IMR-90 (cell line): ENCODE data around the gene TSPAN4. TPM values are rescaled to one million over a fixed set of nuclear protein-coding genes. Genes with fewer than 3 reads are reported as not detected.

Source experiments
- ATAC-seq: fragments of 200-7000 bp; cut with Tn5 transposase; 2 replicates; pipeline ENCODE4 v1.9.1; 2020; ENCODE audit warnings: low read depth, mild to moderate bottlenecking, moderate library complexity
- Bru-seq: library from RNA; stranded (reverse); fragments of 400-500 nt; gene quantifications from one replicate; lab custom pipeline; 2021; lab: Mats Ljungman, UMichigan
- BruChase-seq, 2 experiments: library from RNA; stranded (reverse); fragments of 400-500 nt; gene quantifications; one replicate each; lab custom pipeline; 2021; lab: Mats Ljungman, UMichigan
- BruUV-seq: library from RNA; stranded (reverse); fragments of 400-500 nt; replicated peaks from 2 replicates; lab custom pipeline; 2021; lab: Mats Ljungman, UMichigan
- CTCF ChIA-PET: fragments of 300-600 bp; formaldehyde crosslinking; extraction: SDS; loops from one replicate; lab custom pipeline; 2021; ENCODE audit warnings: antibody characterized with exemption; lab: Yijun Ruan, JAX
- POLR2A ChIA-PET: fragments of 300-600 bp; sonication (Branson Sonifier 250); formaldehyde crosslinking; loops from one replicate; lab custom pipeline; 2022; ENCODE audit warnings: antibody characterized with exemption; ENCODE audit not compliant: unreplicated experiment; lab: Charles Lee
- DNase-seq: peaks from one replicate; pipeline ENCODE4 v3.0.0; 2013
- H2AFZ ChIP-seq: replicated peaks from 2 replicates; pipeline ENCODE3; 2013; ENCODE audit warnings: low read length, mild to moderate bottlenecking; ENCODE audit not compliant: poor library complexity
- H2AK5ac ChIP-seq: 2 replicates; pipeline ENCODE4 v1.6.1; 2013; ENCODE audit warnings: low read depth, low read length, inconsistent platforms
- H2AK9ac ChIP-seq: replicated peaks from 2 replicates; pipeline ENCODE3; 2013; ENCODE audit warnings: mild to moderate bottlenecking, low read depth, low read length, moderate library complexity; ENCODE audit not compliant: poor library complexity
- H2BK120ac ChIP-seq: 2 replicates; pipeline ENCODE4 v1.6.1; 2013; ENCODE audit warnings: low read depth, low read length, inconsistent platforms
- H2BK15ac ChIP-seq: 3 replicates; pipeline ENCODE4 v1.6.1; 2013; ENCODE audit warnings: low read depth, low read length, inconsistent platforms
- H2BK20ac ChIP-seq: 2 replicates; pipeline ENCODE4 v1.6.1; 2013; ENCODE audit warnings: low read depth, mild to moderate bottlenecking, inconsistent platforms, low read length, moderate library complexity
- H2BK5ac ChIP-seq: 2 replicates; pipeline ENCODE4 v1.6.1; 2013; ENCODE audit warnings: mild to moderate bottlenecking, low read depth, low read length, inconsistent platforms; ENCODE audit not compliant: poor library complexity, severe bottlenecking
- H3K14ac ChIP-seq: replicated peaks from 2 replicates; pipeline ENCODE4 v1.6.1; 2013; ENCODE audit warnings: low read depth, low read length, inconsistent platforms
- H3K18ac ChIP-seq: 2 replicates; pipeline ENCODE4 v1.6.1; 2013; ENCODE audit warnings: low read depth, low read length, control low read depth
- H3K23ac ChIP-seq: 2 replicates; pipeline ENCODE4 v1.6.1; 2013; ENCODE audit warnings: low read depth, low read length, inconsistent platforms
- H3K27ac ChIP-seq: 2 replicates; pipeline ENCODE4 v1.5.1; 2013; ENCODE audit warnings: mild to moderate bottlenecking, control low read depth, low read length; ENCODE audit not compliant: insufficient read depth
- H3K27me3 ChIP-seq: 2 replicates; pipeline ENCODE4 v1.6.1; 2013; ENCODE audit warnings: low read length; ENCODE audit not compliant: control insufficient read depth, insufficient read depth
- H3K36me3 ChIP-seq: 2 replicates; pipeline ENCODE4 v1.6.1; 2013; ENCODE audit warnings: low read length, mixed read lengths; ENCODE audit not compliant: control insufficient read depth, insufficient read depth
- H3K4ac ChIP-seq: 2 replicates; pipeline ENCODE4 v1.6.1; 2013; ENCODE audit warnings: low read depth, low read length, inconsistent platforms
- H3K4me1 ChIP-seq: 2 replicates; pipeline ENCODE4 v1.6.1; 2013; ENCODE audit warnings: low read length, mixed read lengths; ENCODE audit not compliant: control insufficient read depth, insufficient read depth
- H3K4me2 ChIP-seq: 2 replicates; pipeline ENCODE4 v1.6.1; 2013; ENCODE audit warnings: low read depth, mild to moderate bottlenecking, control low read depth, low read length, moderate library complexity
- H3K4me3 ChIP-seq: 2 replicates; pipeline ENCODE4 v1.5.1; 2013; ENCODE audit warnings: low read depth, mild to moderate bottlenecking, control low read depth, low read length, moderate library complexity; ENCODE audit not compliant: insufficient read depth
- H3K56ac ChIP-seq: 2 replicates; pipeline ENCODE4 v1.6.1; 2013; ENCODE audit warnings: low read length, inconsistent platforms; ENCODE audit not compliant: insufficient read depth; ENCODE audit errors: extremely low read depth
- H3K79me1 ChIP-seq, 2 experiments: 2 replicates each; pipeline ENCODE4 v1.6.1; 2013; ENCODE audit warnings: low read length in 2 of 2, inconsistent platforms in 1 of 2, low read depth in 1 of 2
- H3K9ac ChIP-seq: 2 replicates; pipeline ENCODE4 v1.6.1; 2013; ENCODE audit warnings: low read depth, low read length, control low read depth
- H3K9me1 ChIP-seq: 2 replicates; pipeline ENCODE4 v1.6.1; 2013; ENCODE audit warnings: low read length, inconsistent platforms; ENCODE audit not compliant: insufficient read depth
- H3K9me3 ChIP-seq: 2 replicates; pipeline ENCODE4 v1.6.1; 2013; ENCODE audit warnings: low read length; ENCODE audit not compliant: control insufficient read depth, insufficient read depth
- H4K20me1 ChIP-seq: 2 replicates; pipeline ENCODE4 v1.6.1; 2013; ENCODE audit warnings: low read length, inconsistent platforms; ENCODE audit not compliant: insufficient read depth
- H4K5ac ChIP-seq: 2 replicates; pipeline ENCODE4 v1.6.1; 2013; ENCODE audit warnings: mild to moderate bottlenecking, low read depth, low read length, control low read depth
- H4K8ac ChIP-seq, 2 experiments: 2 replicates each; pipeline ENCODE4 v1.6.1; 2013; ENCODE audit warnings: low read depth in 2 of 2, low read length in 2 of 2, control low read depth in 1 of 2, inconsistent platforms in 1 of 2
- H4K91ac ChIP-seq: 2 replicates; pipeline ENCODE4 v1.6.1; 2013; ENCODE audit warnings: low read depth, low read length, inconsistent platforms; ENCODE audit not compliant: insufficient read depth
- CHD1 ChIP-seq: IDR thresholded peaks from 2 replicates; pipeline ENCODE4 v1.6.1; 2012; ENCODE audit warnings: low read depth, low read length, improper control_type of control experiment
- CTCF ChIP-seq: conservative IDR thresholded peaks from 2 replicates; pipeline ENCODE4 v1.5.1; 2012; ENCODE audit warnings: mild to moderate bottlenecking, low read depth, low read length, improper control_type of control experiment
- FOS ChIP-seq: fragments of 150-350 bp; IDR thresholded peaks from 2 replicates; pipeline ENCODE4 v1.6.1; 2016; ENCODE audit warnings: low read depth, low read length
- MAFK ChIP-seq: IDR thresholded peaks from 2 replicates; pipeline ENCODE4 v1.6.1; 2012; ENCODE audit warnings: low read depth, low read length, improper control_type of control experiment
- MXI1 ChIP-seq: IDR thresholded peaks from 2 replicates; pipeline ENCODE4 v1.6.1; 2012; ENCODE audit warnings: low read depth, mild to moderate bottlenecking, low read length, moderate library complexity, borderline replicate concordance
- POLR2A ChIP-seq: IDR thresholded peaks from 2 replicates; pipeline ENCODE4 v1.6.1; 2012; ENCODE audit warnings: mild to moderate bottlenecking, low read depth, low read length
- RAD21 ChIP-seq: IDR thresholded peaks from 2 replicates; pipeline ENCODE4 v1.6.1; 2012; ENCODE audit warnings: low read length, improper control_type of control experiment
- RFX5 ChIP-seq: IDR thresholded peaks from 2 replicates; pipeline ENCODE4 v1.8.0; 2012; ENCODE audit warnings: low read depth, mild to moderate bottlenecking, low read length, moderate library complexity
- WGBS, 2 experiments: methylation state at CpG; one replicate each; pipeline versions ENCODE4 v1.1.5 to v1.1.7; 2013; ENCODE audit warnings: missing lambda C conversion rate in 2 of 2; ENCODE audit not compliant: insufficient read length in 1 of 2; ENCODE audit errors: extremely low coverage in 2 of 2; 5-methylcytosine and 5-hydroxymethylcytosine counted together
- dilution Hi-C: fragments of 300-500 bp; cut with HindIII; formaldehyde crosslinking; loops from one replicate; pipeline ENCODE4 v1.14.3; 2018; ENCODE audit warnings: low sequenced_read_pairs; ENCODE audit not compliant: unreplicated experiment
- in situ Hi-C: fragments of 300-500 bp; cut with MboI; formaldehyde crosslinking; loops from 3 replicates; pipeline ENCODE4 v1.14.3; 2019; ENCODE audit warnings: low sequenced_read_pairs, inconsistent platforms, mixed read lengths
- intact Hi-C: fragments of 100-400 bp; cut with micrococcal nuclease; formaldehyde crosslinking; loops from 2 replicates; pipeline ENCODE4 v1.10.0; 2022
- long read RNA-seq: library from polyadenylated mRNA; unstranded; transcript quantifications from one replicate; pipeline ENCODE4 v2.0.0, GENCODE V29; 2021; ENCODE audit not compliant: unreplicated experiment
- polyA plus RNA-seq, 3 experiments: library from polyadenylated mRNA; depleted of rRNA; stranded (reverse); fragments of >200 nt; gene quantifications; 2 replicates each; pipeline ENCODE4 v1.2.3, GENCODE V29; 2012; ENCODE audit warnings: low replicate concordance in 1 of 3
- total RNA-seq: library from RNA; depleted of rRNA; stranded (reverse); fragments of >200 nt; gene quantifications from 2 replicates; pipeline ENCODE4 v1.2.3, GENCODE V29; 2012; rRNA removed
- TF ChIP-seq, protein P1 (sequence below): fragments of 150-350 bp; IDR thresholded peaks from 2 replicates; pipeline ENCODE4 v1.6.1; 2017; ENCODE audit warnings: mild to moderate bottlenecking, antibody characterized with exemption, low read length, low read depth
- TF ChIP-seq, protein P2 (sequence below): fragments of 150-350 bp; IDR thresholded peaks from 2 replicates; pipeline ENCODE4 v1.6.1; 2016; ENCODE audit warnings: low read depth, mild to moderate bottlenecking, low read length, moderate library complexity, borderline replicate concordance

The TSPAN4 gene, protein sequence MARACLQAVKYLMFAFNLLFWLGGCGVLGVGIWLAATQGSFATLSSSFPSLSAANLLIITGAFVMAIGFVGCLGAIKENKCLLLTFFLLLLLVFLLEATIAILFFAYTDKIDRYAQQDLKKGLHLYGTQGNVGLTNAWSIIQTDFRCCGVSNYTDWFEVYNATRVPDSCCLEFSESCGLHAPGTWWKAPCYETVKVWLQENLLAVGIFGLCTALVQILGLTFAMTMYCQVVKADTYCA
- total RNA-seq (143 and 161 TPM in 2 replicates), polyA plus RNA-seq (2012; rRNA removed) (293 and 327 TPM in 2 replicates), Bru-seq, nascent RNA (percentile 72 among the genes with signal in this experiment), BruChase-seq, experiment 1, labeled RNA remaining after a 6-hour chase (percentile 81 among the genes with signal in this experiment), BruChase-seq, experiment 2, labeled RNA remaining after a 2-hour chase (percentile 88 among the genes with signal in this experiment)
- polyA plus RNA-seq (2012; cell fraction: cytosol; rRNA removed): 286 and 483 TPM in 2 replicates
- 295 and 963 TPM in 2 replicates for polyA plus RNA-seq (2012; cell fraction: nucleus; rRNA removed; ENCODE audit: low replicate concordance)
- long read RNA-seq, transcript TSPAN4-205 (9 exons, 1,426 nt): minor isoform, 29 of 396 reads
- long read RNA-seq, transcript TSPAN4-206 (9 exons, 1,430 nt): minor isoform, 15 of 396 reads
- long read RNA-seq, transcript TSPAN4-203 (9 exons, 1,423 nt): major isoform, 124 of 396 reads
- long read RNA-seq, transcript TSPAN4-207 (8 exons, 1,025 nt): minor isoform, 14 of 396 reads
- long read RNA-seq, partial matches to known transcripts: 71 of 396 reads
- long read RNA-seq, other reads (novel, unspliced or antisense): 125 of 396 reads

DNA sequence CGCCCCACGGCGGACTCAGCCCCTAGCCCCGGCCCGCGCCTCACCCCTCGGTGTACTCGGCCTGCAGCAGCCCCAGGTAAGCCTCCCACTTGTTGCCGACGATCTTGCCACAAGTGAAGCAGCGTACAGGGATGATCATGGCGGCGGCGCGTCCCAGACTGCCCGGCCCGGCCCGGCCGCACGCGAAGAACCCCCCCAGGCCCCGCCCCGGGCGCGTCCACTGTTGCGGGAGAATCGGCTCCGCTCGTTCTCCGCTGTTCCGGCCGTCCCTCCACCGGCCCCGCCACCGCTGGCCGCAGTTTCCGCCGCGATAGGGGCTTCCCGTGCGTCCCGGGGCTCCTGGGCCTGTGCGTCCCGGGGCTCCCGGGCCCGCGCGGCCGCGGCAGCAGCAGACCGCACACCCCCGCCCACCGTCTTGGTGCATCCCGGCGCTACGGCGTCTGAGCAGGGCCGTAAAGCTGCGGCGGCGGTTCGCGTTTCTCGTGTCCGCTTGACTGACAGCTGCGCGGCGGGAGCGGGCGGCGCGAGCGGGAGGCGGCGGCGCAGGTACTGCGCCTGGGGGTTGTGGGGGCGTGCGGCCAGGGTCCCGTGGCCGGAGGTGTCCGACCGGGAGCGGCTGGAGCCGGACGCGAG is at the start of gene TSPAN4, which contains the start of gene POLR2L:
Gene TSPAN4, plus strand, starts transcription at position 483 of the 633 bp plus-strand sequence. CDS start 7,453 bp downstream, outside the sequence.
Gene POLR2L, minus strand, starts transcription at position 160 of the 633 bp plus-strand sequence. Its CDS starts 21 bp downstream, at position 139.
- DNase-seq (peak; percentile 84), ATAC-seq (peak; percentile 34)
- Histone ChIP-seq H3K4me1 (peaks cover 35% of the 10 kb centered on the region), H3K9me3 (no peaks in the 10 kb centered on the region), H4K91ac (peak within 1 kb of the TSS; percentile 96), H3K79me1 (peaks cover 23 to 70% of the 10 kb centered on the region in 2 experiments; a peak in 3 of 4 replicates), H2BK120ac (peak within 1 kb of the TSS; percentile 95), H3K27me3 (no peaks in the 10 kb centered on the region), H4K5ac (peak within 1 kb of the TSS; percentile 85), H2BK20ac (peak within 1 kb of the TSS; percentile 60; the same call in 1 of the 2 replicates), H3K18ac (peak within 1 kb of the TSS; percentile 88), H3K36me3 (peaks cover 38% of the 10 kb centered on the region), H2AFZ (peak within 1 kb of the TSS; percentile 91), H4K20me1 (peaks cover 52% of the 10 kb centered on the region), H3K56ac (peak within 1 kb of the TSS; percentile 92), H2AK9ac (peak within 1 kb of the TSS; percentile 99), H4K8ac (peak within 1 kb of the TSS; percentile 77 to 91), H3K14ac (peak within 1 kb of the TSS; percentile 80), H2AK5ac (peak within 1 kb of the TSS; percentile 97), H3K4ac (peak within 1 kb of the TSS; percentile 96), H2BK5ac (peak within 1 kb of the TSS; percentile 100), H3K23ac (peak within 1 kb of the TSS; percentile 80), H3K4me2 (peak within 1 kb of the TSS; percentile 87), H3K4me3 (peak within 1 kb of the TSS; percentile 98), H2BK15ac (peak within 1 kb of the TSS; percentile 35; the same call in 1 of the 3 replicates), H3K9me1 (peaks cover 19% of the 10 kb centered on the region), H3K9ac (peak within 1 kb of the TSS; percentile 90), H3K27ac (peak within 1 kb of the TSS; percentile 98)
- intact Hi-C loops: loop anchor here (10.0 kb wide), 1 partner anchor 212 kb away; no protein-coding TSS in a partner anchor
- BruUV-seq: no TSS peak
- in situ Hi-C loops: no loop called here
- dilution Hi-C loops: no loop called here
- CTCF ChIA-PET: interaction anchor here (0.9 kb wide), 1 partner anchor 8 kb away, joined by 3 read pairs; no protein-coding TSS in a partner anchor
- 0% methylated on average over 44 of the region's 87 CpGs; no CpG with 5 or more reads in 1 of the 2 experiments for WGBS, 2 experiments
- POLR2A ChIA-PET: interaction anchor here (0.6 to 1.0 kb wide), 3 partner anchors 8 to 39 kb away, joined by 3 to 4 read pairs (median 3); partner anchors contain the start of gene CD151
- TF ChIP-seq RFX5 (no peak), MXI1 (peak; percentile 99), FOS (no peak), CTCF (no peak), MAFK (no peak), CHD1 (peak; percentile 62; the same call in 1 of the 2 replicates), RAD21 (no peak), POLR2A (peak; percentile 97)
- TF ChIP-seq, protein P1, sequence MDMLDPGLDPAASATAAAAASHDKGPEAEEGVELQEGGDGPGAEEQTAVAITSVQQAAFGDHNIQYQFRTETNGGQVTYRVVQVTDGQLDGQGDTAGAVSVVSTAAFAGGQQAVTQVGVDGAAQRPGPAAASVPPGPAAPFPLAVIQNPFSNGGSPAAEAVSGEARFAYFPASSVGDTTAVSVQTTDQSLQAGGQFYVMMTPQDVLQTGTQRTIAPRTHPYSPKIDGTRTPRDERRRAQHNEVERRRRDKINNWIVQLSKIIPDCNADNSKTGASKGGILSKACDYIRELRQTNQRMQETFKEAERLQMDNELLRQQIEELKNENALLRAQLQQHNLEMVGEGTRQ: peak; percentile 4; the same call in 1 of the 2 replicates
- TF ChIP-seq, protein P2, sequence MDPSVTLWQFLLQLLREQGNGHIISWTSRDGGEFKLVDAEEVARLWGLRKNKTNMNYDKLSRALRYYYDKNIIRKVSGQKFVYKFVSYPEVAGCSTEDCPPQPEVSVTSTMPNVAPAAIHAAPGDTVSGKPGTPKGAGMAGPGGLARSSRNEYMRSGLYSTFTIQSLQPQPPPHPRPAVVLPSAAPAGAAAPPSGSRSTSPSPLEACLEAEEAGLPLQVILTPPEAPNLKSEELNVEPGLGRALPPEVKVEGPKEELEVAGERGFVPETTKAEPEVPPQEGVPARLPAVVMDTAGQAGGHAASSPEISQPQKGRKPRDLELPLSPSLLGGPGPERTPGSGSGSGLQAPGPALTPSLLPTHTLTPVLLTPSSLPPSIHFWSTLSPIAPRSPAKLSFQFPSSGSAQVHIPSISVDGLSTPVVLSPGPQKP: no peak
